Right lobe of liver (tissue), 6 donors: ENCODE measurements around the gene METTL24. TPM values are rescaled to one million over a fixed set of nuclear protein-coding genes. Genes with fewer than 3 reads are reported as not detected.

ENCODE experiments used
- ATAC-seq, 4 donors: fragments of 200-7000 bp; cut with Tn5 transposase; one replicate each; pipeline ENCODE4 v1.9.1; 2020; ENCODE audit warnings: mild to moderate bottlenecking in 4 of 4, moderate library complexity in 4 of 4
- DNase-seq, 3 donors: peaks; one replicate each; pipeline ENCODE4 v3.0.0-alpha.2; 2020
- H3K27ac ChIP-seq, 3 donors: fragments of 200-600 bp; one replicate each; pipeline ENCODE4 v1.8.0; 2022
- H3K27me3 ChIP-seq, 2 donors: fragments of 200-600 bp; one replicate each; pipeline ENCODE4 v1.8.0; 2022
- H3K36me3 ChIP-seq, 4 donors: fragments of 200-600 bp; sonication (generic) in 1 of 4; one replicate each; pipeline versions ENCODE4 v1.5.1 to v1.8.0; 2017 to 2022; ENCODE audit warnings: control low read depth in 1 of 4
- H3K4me1 ChIP-seq, 4 donors: fragments of 200-600 bp; sonication (generic) in 1 of 4; one replicate each; pipeline versions ENCODE4 v1.5.1 to v1.8.0; 2017 to 2022; ENCODE audit warnings: control low read depth in 1 of 4
- H3K4me3 ChIP-seq, 3 donors: fragments of 200-600 bp; one replicate each; pipeline ENCODE4 v1.8.0; 2022
- H3K9me3 ChIP-seq, 4 donors: fragments of 200-600 bp; sonication (generic) in 1 of 4; one replicate each; pipeline versions ENCODE4 v1.5.1 to v1.8.0; 2017 to 2022; ENCODE audit warnings: control low read depth in 1 of 4
- CTCF ChIP-seq, 4 donors: fragments of 200-600 bp in 3 of 4; fragments of 450-650 bp in 1 of 4; IDR thresholded peaks; one replicate each; pipeline versions ENCODE4 v1.5.1 to v1.8.0; 2016 to 2022; ENCODE audit warnings: antibody characterized with exemption in 4 of 4, mild to moderate bottlenecking in 2 of 4
- POLR2A ChIP-seq: fragments of 450-650 bp; IDR thresholded peaks from one replicate; pipeline ENCODE4 v1.6.1; 2017; ENCODE audit warnings: antibody characterized with exemption, mild to moderate bottlenecking
- WGBS: methylation state at CpG from one replicate; pipeline ENCODE4 v1.1.6; 2018; ENCODE audit warnings: low coverage, low lambda C conversion rate; ENCODE audit not compliant: insufficient coverage; ENCODE audit errors: missing lambda C conversion rate; 5-methylcytosine and 5-hydroxymethylcytosine counted together
- intact Hi-C, 2 donors: fragments of 100-400 bp; cut with DNase I; formaldehyde crosslinking; loops; one replicate each; pipeline versions ENCODE4 v1.11.2 to v1.14.1; 2022
- total RNA-seq, 6 experiments: library from RNA; depleted of rRNA in 2 of 6; stranded (reverse); fragments of >200 nt in 2 of 6; fragmentation: NEBNext Ultra II Directional in 3 of 6; extraction: Animal tissue kit (Norgen Biotek cat#: 25700) in 3 of 6; gene quantifications; one replicate each; pipeline versions ENCODE4 v1.1.0 to v1.2.4, GENCODE V29; 2016 to 2023
- donor health status: DM: no; HTN: yes; CAD: no.
- donor health status: DM: no; HTN: no; CAD: no.
- donor health status: DM: no; HTN: no; CAD: no.
- donor health status: DM: no; HTN: yes; CAD: no.
- donor health status: DM: no; HTN: yes; CAD: no.

METTL24 gene
- total RNA-seq, 6 experiments from 2014 or later, result 0.37 to 1.0 (median 0.57) TPM

- Histone ChIP-seq H3K4me1 (no peaks in the 10 kb centered on the region), H3K27me3 (no peaks in the 10 kb centered on the region), H3K36me3 (peaks cover 0 to 63% (median 30%) of the 10 kb centered on the region in 4 donors), H3K9me3 (no peaks in the 10 kb centered on the region), H3K4me3 (no peak overlapping the region), H3K27ac (no peak overlapping the region)
- TF ChIP-seq CTCF (IDR thresholded peaks at IDR 0.05) (no peak), POLR2A (no peak)
- no peak for DNase-seq
- intact Hi-C loops, result no loop called here
- no peak for ATAC-seq
- WGBS, result 100% methylated on average over 1 of the region's 1 CpG
These were observed 146.4 kb downstream of the METTL24 start for GRCh38 chr6:110211753-110212152.

GRCh38 chr6:110207652-110208051, 150.5 kb downstream of the METTL24 start:
- no peak for ATAC-seq
- peaks cover 0 to 28% (median 19%) of the 10 kb centered on the region in 4 donors for H3K36me3 ChIP-seq
- no peak overlapping the region for H3K4me3 ChIP-seq
- no peaks in the 10 kb centered on the region for H3K4me1 ChIP-seq
- no peaks in the 10 kb centered on the region for H3K27me3 ChIP-seq
- no peak overlapping the region for H3K27ac ChIP-seq
- WGBS, result 97% methylated on average over 3 of the region's 3 CpGs
- TF ChIP-seq POLR2A (no peak), CTCF (IDR thresholded peaks at IDR 0.05) (no peak)
- intact Hi-C loops, result no loop called here
- DNase-seq, result no peak
- H3K9me3 ChIP-seq, result no peaks in the 10 kb centered on the region

- no peaks in the 10 kb centered on the region for H3K4me1 ChIP-seq
- TF ChIP-seq CTCF (IDR thresholded peaks at IDR 0.05), result no peak
- no peak for TF ChIP-seq POLR2A
- H3K9me3 ChIP-seq, result no peaks in the 10 kb centered on the region
- no peak overlapping the region for H3K4me3 ChIP-seq
- H3K27me3 ChIP-seq, result no peaks in the 10 kb centered on the region
- no peaks in the 10 kb centered on the region for H3K36me3 ChIP-seq
- H3K27ac ChIP-seq, result no peak overlapping the region
- ATAC-seq (no peak), DNase-seq (no peak)
- 80% methylated on average over 2 of the region's 3 CpGs for WGBS
- intact Hi-C loops, result no loop called here
These were observed 156.8 kb downstream of the METTL24 start for GRCh38 chr6:110201151-110201884.

- WGBS, result 95% methylated on average over 3 of the region's 3 CpGs
- DNase-seq (no peak), ATAC-seq (no peak)
- Histone ChIP-seq H3K4me1 (no peaks in the 10 kb centered on the region), H3K36me3 (peaks cover 0 to 10% (median 2%) of the 10 kb centered on the region in 4 donors), H3K4me3 (no peak overlapping the region), H3K27ac (no peak overlapping the region), H3K27me3 (no peaks in the 10 kb centered on the region), H3K9me3 (no peaks in the 10 kb centered on the region)
- intact Hi-C loops, result no loop called here
- TF ChIP-seq CTCF (IDR thresholded peaks at IDR 0.05), result no peak
- no peak for TF ChIP-seq POLR2A
These were observed 159.6 kb downstream of the METTL24 start for GRCh38 chr6:110198561-110198960.
